NCI-H2196 treated with DMSO at 0.1 percent for 48 hours (cell line): Measurements from ENCODE around the gene AQP6.

Source experiments
- DNase-seq: peaks from one replicate; lab custom pipeline; 2025; ENCODE audit not compliant: unreplicated experiment; lab: John Stamatoyannopoulos, UW

AQP6 gene

GRCh38 chr12:50025187-50026059 lies 52.7 kb downstream of the AQP6 start, which contains the start of gene RACGAP1:
Gene RACGAP1, minus strand, starts transcription at chr12:50025494. Its CDS starts 8,779 bp downstream, at chr12:50016715.
- DNase-seq: peak; percentile 96

GRCh38 chr12:50026691-50027090 lies 53.9 kb downstream of the AQP6 start:
- no peak for DNase-seq
